ENCODE data around the gene SDC3.

DNA sequence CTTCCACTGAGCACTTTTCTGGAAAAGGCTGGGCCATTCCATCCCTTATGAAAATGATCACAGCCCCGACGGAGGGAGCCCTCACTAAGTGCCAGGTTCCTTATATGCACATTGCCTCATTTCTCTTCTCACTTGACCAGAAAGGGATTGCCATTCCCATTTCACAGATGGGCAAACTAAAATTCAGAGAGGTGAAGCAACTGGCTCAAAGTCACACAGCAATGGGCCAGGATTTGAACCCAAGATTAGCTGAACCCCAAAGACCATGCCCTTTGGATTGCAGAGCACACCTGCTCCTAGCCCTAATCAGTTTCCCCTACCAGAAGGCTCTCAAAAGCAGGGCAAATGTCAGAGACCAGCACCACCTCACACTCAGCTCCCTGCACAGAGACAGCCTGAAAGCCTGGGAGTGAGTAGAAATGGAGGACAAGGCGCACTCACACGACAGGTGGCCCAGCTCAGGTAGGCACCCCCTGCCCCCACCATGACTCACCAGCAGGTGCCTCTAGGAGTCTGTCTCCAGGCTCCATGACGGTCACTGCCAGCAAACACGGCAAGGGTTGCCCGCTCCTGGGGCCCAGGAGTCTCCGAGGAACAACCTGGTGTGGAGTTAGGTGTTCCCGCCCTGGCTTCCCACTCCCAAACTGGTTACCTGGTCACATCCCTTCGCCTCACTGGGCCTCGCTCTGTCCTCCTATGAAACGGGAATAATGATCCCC, 21.7 kb downstream of the SDC3 start:
- TF ChIP-seq, protein P1, sequence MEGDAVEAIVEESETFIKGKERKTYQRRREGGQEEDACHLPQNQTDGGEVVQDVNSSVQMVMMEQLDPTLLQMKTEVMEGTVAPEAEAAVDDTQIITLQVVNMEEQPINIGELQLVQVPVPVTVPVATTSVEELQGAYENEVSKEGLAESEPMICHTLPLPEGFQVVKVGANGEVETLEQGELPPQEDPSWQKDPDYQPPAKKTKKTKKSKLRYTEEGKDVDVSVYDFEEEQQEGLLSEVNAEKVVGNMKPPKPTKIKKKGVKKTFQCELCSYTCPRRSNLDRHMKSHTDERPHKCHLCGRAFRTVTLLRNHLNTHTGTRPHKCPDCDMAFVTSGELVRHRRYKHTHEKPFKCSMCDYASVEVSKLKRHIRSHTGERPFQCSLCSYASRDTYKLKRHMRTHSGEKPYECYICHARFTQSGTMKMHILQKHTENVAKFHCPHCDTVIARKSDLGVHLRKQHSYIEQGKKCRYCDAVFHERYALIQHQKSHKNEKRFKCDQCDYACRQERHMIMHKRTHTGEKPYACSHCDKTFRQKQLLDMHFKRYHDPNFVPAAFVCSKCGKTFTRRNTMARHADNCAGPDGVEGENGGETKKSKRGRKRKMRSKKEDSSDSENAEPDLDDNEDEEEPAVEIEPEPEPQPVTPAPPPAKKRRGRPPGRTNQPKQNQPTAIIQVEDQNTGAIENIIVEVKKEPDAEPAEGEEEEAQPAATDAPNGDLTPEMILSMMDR (IDR thresholded peaks at IDR 0.05), result no peak
- no peak for TF ChIP-seq POLR2A (IDR thresholded peaks at IDR 0.05)

All from right lobe of liver (tissue), 4 donors.